Keratinocyte (primary cell): ENCODE measurements around the gene UNC13B. TPM values are rescaled to one million over a fixed set of nuclear protein-coding genes. Genes with fewer than 3 reads are reported as not detected.

Experiments used
- DNase-seq: peaks from one replicate; pipeline ENCODE4 v3.0.0-alpha.2; 2011; ENCODE audit warnings: low read depth, missing footprints, low spot score
- FAIRE-seq: peaks from 2 replicates; lab custom pipeline; 2011; peaks lifted over from hg19 to GRCh38; lab: Jason Lieb, UNC
- H2AFZ ChIP-seq: 2 replicates; pipeline ENCODE4 v1.6.0; 2012; ENCODE audit warnings: low read length, control low read depth, inconsistent platforms; ENCODE audit not compliant: control insufficient read depth
- H3K27ac ChIP-seq: 2 replicates; pipeline ENCODE4 v1.5.1; 2011; ENCODE audit warnings: low read length; ENCODE audit not compliant: control insufficient read depth, insufficient read depth
- H3K27me3 ChIP-seq: 3 replicates; pipeline ENCODE4 v1.6.0; 2011; ENCODE audit warnings: low read length; ENCODE audit not compliant: control insufficient read depth, insufficient read depth; ENCODE audit errors: extremely low read depth
- H3K36me3 ChIP-seq, 2 experiments: 2 replicates in 1 of 2; 3 replicates in 1 of 2; pipeline ENCODE4 v1.5.1; 2011; ENCODE audit warnings: low read length in 2 of 2, mild to moderate bottlenecking in 1 of 2; ENCODE audit not compliant: control insufficient read depth in 2 of 2, insufficient read depth in 2 of 2; ENCODE audit errors: extremely low read depth in 1 of 2
- H3K4me1 ChIP-seq: 3 replicates; pipeline ENCODE4 v1.5.1; 2011; ENCODE audit warnings: low read length; ENCODE audit not compliant: control insufficient read depth, insufficient read depth; ENCODE audit errors: extremely low read depth
- H3K4me2 ChIP-seq: 3 replicates; pipeline ENCODE4 v1.6.0; 2011; ENCODE audit warnings: low read depth, low read length; ENCODE audit not compliant: control insufficient read depth, insufficient read depth; ENCODE audit errors: extremely low read depth
- H3K4me3 ChIP-seq, 3 experiments: fragments of 200-600 bp in 1 of 3; sonication (generic) in 1 of 3; 2 replicates in 2 of 3; 3 replicates in 1 of 3; pipeline ENCODE4 v1.5.1; 2011 to 2016; ENCODE audit warnings: low read length in 3 of 3, mild to moderate bottlenecking in 3 of 3, control low read depth in 2 of 3, inconsistent platforms in 1 of 3, low read depth in 1 of 3, mixed read lengths in 1 of 3, mixed run types in 1 of 3, moderate library complexity in 1 of 3; ENCODE audit not compliant: control insufficient read depth in 2 of 3, insufficient read depth in 2 of 3; ENCODE audit errors: extremely low read depth in 1 of 3
- H3K79me2 ChIP-seq: 2 replicates; pipeline ENCODE4 v1.6.0; 2012; ENCODE audit warnings: low read length; ENCODE audit not compliant: control insufficient read depth, insufficient read depth
- H3K9ac ChIP-seq: 3 replicates; pipeline ENCODE4 v1.6.0; 2011; ENCODE audit warnings: low read length; ENCODE audit not compliant: control insufficient read depth, insufficient read depth; ENCODE audit errors: extremely low read depth
- H3K9me1 ChIP-seq: 3 replicates; pipeline ENCODE4 v1.6.0; 2011; ENCODE audit warnings: low read length; ENCODE audit not compliant: control insufficient read depth, insufficient read depth; ENCODE audit errors: extremely low read depth
- H3K9me3 ChIP-seq: 2 replicates; pipeline ENCODE4 v1.5.1; 2012; ENCODE audit warnings: low read depth, low read length; ENCODE audit not compliant: control insufficient read depth
- H4K20me1 ChIP-seq: 3 replicates; pipeline ENCODE4 v1.6.0; 2011; ENCODE audit warnings: low read length; ENCODE audit not compliant: control insufficient read depth, insufficient read depth; ENCODE audit errors: extremely low read depth
- EZH2 ChIP-seq: IDR thresholded peaks from one replicate; pipeline ENCODE4 v1.6.1; 2012; ENCODE audit warnings: inconsistent platforms, mild to moderate bottlenecking, low read length, moderate library complexity
- dilution Hi-C: fragments of 300-500 bp; cut with MboI; formaldehyde crosslinking; loops from one replicate; pipeline ENCODE4 v1.7.0; 2020; ENCODE audit warnings: low sequenced_read_pairs; ENCODE audit not compliant: extremely low pct_ligation_motif_present
- polyA plus RNA-seq, 5 experiments: library from polyadenylated mRNA; depleted of rRNA in 3 of 5; stranded (reverse) in 3 of 5; stranded (forward) in 1 of 5; unstranded in 1 of 5; fragments of >200 nt; gene quantifications; 1 replicate in 1 of 5; 2 replicates in 3 of 5; 3 replicates in 1 of 5; pipeline versions ENCODE4 v1.2.1 to v1.2.3, GENCODE V29; 2011 to 2012; ENCODE audit warnings: missing spikeins in 2 of 5, low read depth in 1 of 5, low replicate concordance in 1 of 5
- TF ChIP-seq, protein P1 (sequence below), 3 experiments: IDR thresholded peaks in 1 of 3; conservative IDR thresholded peaks in 1 of 3; optimal IDR thresholded peaks in 1 of 3; 2 replicates in 2 of 3; 3 replicates in 1 of 3; pipeline versions ENCODE3 to v1.5.1; 2011; ENCODE audit warnings: low read length in 3 of 3, mild to moderate bottlenecking in 3 of 3, moderate library complexity in 2 of 3, control low read depth in 1 of 3, inconsistent platforms in 1 of 3; ENCODE audit not compliant: insufficient read depth in 2 of 3; ENCODE audit errors: extremely low read depth in 1 of 3

Gene UNC13B
- polyA plus RNA-seq, 1 donor (not counting 4 experiments of a cell fraction or from before 2014, with no cell fraction given) = 9.3 TPM

DNA sequence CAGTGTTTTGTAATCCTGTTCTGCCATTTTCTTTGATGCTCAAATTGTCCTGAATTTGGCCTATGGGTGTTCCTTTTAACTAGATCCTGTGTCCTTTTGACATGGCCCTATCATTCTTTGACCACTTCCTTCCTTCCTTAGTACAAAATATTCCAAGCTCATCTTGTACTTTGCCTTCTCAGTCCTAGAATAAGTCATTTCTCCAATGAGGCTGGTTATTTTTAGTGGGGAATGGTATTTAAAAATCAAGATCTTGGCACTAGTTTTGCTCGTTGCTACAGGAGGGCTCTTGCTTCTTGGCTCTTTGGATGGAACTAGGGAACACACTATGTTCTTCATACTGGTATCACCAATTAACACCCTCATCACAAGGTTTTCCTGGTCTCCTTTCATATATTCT, 108.1 kb downstream of the UNC13B start:
- dilution Hi-C loops = no loop called here
- no peaks in the 10 kb centered on the region for H3K36me3 ChIP-seq
- no peak for TF ChIP-seq EZH2
- TF ChIP-seq, protein P1, sequence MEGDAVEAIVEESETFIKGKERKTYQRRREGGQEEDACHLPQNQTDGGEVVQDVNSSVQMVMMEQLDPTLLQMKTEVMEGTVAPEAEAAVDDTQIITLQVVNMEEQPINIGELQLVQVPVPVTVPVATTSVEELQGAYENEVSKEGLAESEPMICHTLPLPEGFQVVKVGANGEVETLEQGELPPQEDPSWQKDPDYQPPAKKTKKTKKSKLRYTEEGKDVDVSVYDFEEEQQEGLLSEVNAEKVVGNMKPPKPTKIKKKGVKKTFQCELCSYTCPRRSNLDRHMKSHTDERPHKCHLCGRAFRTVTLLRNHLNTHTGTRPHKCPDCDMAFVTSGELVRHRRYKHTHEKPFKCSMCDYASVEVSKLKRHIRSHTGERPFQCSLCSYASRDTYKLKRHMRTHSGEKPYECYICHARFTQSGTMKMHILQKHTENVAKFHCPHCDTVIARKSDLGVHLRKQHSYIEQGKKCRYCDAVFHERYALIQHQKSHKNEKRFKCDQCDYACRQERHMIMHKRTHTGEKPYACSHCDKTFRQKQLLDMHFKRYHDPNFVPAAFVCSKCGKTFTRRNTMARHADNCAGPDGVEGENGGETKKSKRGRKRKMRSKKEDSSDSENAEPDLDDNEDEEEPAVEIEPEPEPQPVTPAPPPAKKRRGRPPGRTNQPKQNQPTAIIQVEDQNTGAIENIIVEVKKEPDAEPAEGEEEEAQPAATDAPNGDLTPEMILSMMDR (optimal IDR thresholded peaks at IDR 0.05 in 1 of 3, IDR thresholded peaks at IDR 0.05 in 1 of 3, conservative IDR thresholded peaks at IDR 0.05 in 1 of 3; ENCODE audit: extremely low read depth in 1 of 3, insufficient read depth in 2 of 3, low read length in 3 of 3) = no peak
- no peak overlapping the region for H3K4me2 ChIP-seq
- no peak overlapping the region for H2AFZ ChIP-seq
- no peak overlapping the region for H3K9ac ChIP-seq
- no peaks in the 10 kb centered on the region for H3K9me3 ChIP-seq
- H3K79me2 ChIP-seq = no peaks in the 10 kb centered on the region
- H3K4me1 ChIP-seq = peaks cover 8% of the 10 kb centered on the region
- H3K9me1 ChIP-seq = no peaks in the 10 kb centered on the region
- no peak overlapping the region for H3K4me3 ChIP-seq
- no peaks in the 10 kb centered on the region for H4K20me1 ChIP-seq
- no peak for FAIRE-seq
- DNase-seq = no peak
- no peak overlapping the region for H3K27ac ChIP-seq
- no peaks in the 10 kb centered on the region for H3K27me3 ChIP-seq

DNA sequence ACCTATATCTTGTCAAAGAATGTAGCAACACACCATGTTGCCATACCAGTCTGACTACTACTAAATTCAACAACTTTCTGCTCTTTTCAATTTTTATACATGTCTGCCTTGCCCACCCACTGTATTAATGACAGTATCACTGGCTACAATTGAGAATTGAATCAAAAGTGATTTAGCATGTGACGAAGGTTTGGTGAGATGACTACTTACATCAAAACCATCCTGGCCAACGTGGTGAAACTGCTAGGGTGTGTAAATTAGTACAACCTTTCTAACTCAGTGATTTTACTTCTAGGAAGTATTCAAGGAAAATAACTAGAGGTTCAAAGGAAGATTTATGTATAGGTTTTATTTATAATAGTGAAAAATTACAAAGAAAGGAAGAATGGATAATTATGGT, 109.8 kb downstream of the UNC13B start:
- Histone ChIP-seq H3K79me2 (no peaks in the 10 kb centered on the region), H3K4me2 (no peak overlapping the region), H3K27me3 (no peaks in the 10 kb centered on the region), H3K4me1 (peaks cover 8% of the 10 kb centered on the region), H3K4me3 (no peak overlapping the region), H3K9me1 (no peaks in the 10 kb centered on the region), H2AFZ (no peak overlapping the region), H4K20me1 (no peaks in the 10 kb centered on the region), H3K9ac (no peak overlapping the region), H3K9me3 (no peaks in the 10 kb centered on the region), H3K27ac (no peak overlapping the region), H3K36me3 (no peaks in the 10 kb centered on the region)
- no peak for DNase-seq
- FAIRE-seq = no peak
- dilution Hi-C loops = no loop called here
- no peak for TF ChIP-seq EZH2
- TF ChIP-seq, protein P1 (optimal IDR thresholded peaks at IDR 0.05 in 1 of 3, IDR thresholded peaks at IDR 0.05 in 1 of 3, conservative IDR thresholded peaks at IDR 0.05 in 1 of 3; ENCODE audit: extremely low read depth in 1 of 3, insufficient read depth in 2 of 3, low read length in 3 of 3) = no peak
